Left ventricle myocardium inferior (tissue), 1 donor: ENCODE data around the gene MEIS2. TPM values are rescaled to one million over a fixed set of nuclear protein-coding genes. Genes with fewer than 3 reads are reported as not detected.

Experiments used
- DNase-seq: peaks from one replicate; pipeline ENCODE4 v3.0.0-alpha.2; 2020
- H3K27ac ChIP-seq: fragments of 200-600 bp; replicated peaks from 2 replicates; pipeline ENCODE4 v1.8.0; 2021
- H3K27me3 ChIP-seq: fragments of 200-600 bp; 2 replicates; pipeline ENCODE4 v1.8.0; 2021; ENCODE audit warnings: low read depth
- H3K36me3 ChIP-seq: fragments of 200-600 bp; 2 replicates; pipeline ENCODE4 v1.8.0; 2021
- H3K4me1 ChIP-seq: fragments of 200-600 bp; 2 replicates; pipeline ENCODE4 v1.8.0; 2021
- H3K4me3 ChIP-seq: fragments of 200-600 bp; 2 replicates; pipeline ENCODE4 v1.8.0; 2021; ENCODE audit warnings: mild to moderate bottlenecking, moderate library complexity
- H3K9me3 ChIP-seq: fragments of 200-600 bp; replicated peaks from 2 replicates; pipeline ENCODE4 v1.8.0; 2021
- CTCF ChIP-seq: fragments of 200-600 bp; IDR thresholded peaks from 2 replicates; pipeline ENCODE4 v1.8.0; 2021; ENCODE audit warnings: antibody characterized with exemption, mild to moderate bottlenecking, borderline replicate concordance
- intact Hi-C: fragments of 100-400 bp; cut with micrococcal nuclease; formaldehyde crosslinking; loops from one replicate; pipeline ENCODE4 v1.11.0; 2022
- total RNA-seq: library from RNA; stranded (reverse); fragmentation: NEBNext Ultra II Directional; extraction: Animal tissue kit (Norgen Biotek cat#: 25700); gene quantifications from one replicate; pipeline ENCODE4 v1.2.1, GENCODE V29; 2021
- donor health status: DM: no; HTN: yes; CAD: no; lungs with severe emphysema.

The MEIS2 gene
- total RNA-seq, 1 donor from 2014 or later: 36.0 TPM

DNA sequence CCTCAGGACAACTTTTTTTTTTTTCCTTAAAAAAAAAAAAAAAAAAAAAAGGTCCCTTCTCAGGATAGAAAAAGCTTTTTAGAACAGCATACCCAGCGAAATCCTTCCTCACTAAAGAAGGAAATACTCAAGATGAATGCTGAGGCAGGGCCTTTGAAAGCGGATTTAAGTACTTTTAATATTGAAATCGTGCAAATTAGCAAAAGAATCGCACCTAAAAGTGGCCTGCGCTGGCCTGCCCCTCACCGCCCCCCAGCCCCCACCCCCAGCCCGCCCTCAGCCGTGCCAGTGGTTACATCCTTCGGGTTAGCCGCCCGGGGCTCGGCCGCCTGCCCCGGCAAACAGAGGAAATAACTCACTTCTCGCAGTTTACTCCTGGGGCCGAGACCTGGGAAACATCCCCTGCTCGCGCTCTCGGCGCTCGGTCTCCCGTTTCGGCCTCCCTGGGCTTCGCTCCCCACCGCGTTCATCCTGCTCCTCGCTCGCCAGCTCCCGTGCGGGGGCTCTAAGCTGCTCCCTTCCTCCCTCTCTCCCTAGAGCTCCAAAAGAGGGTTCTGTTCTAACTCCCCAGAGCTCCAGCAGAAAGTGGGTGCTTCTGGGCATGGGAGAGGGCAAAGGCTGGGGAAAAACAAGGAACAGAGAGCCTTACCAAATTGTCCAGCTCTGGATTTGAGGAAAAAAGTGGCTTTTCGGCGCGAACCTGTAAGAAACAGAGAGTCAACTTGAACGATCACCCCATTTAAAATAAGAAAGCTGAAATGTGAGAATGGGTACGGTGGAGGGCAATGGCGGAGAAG, 5.2 kb downstream of the MEIS2 start:
- peaks cover 19% of the 10 kb centered on the region for H3K27me3 ChIP-seq
- peak; percentile 38 for DNase-seq
- no peak for TF ChIP-seq CTCF
- peak overlapping the region; percentile 76 for H3K4me3 ChIP-seq
- peak overlapping the region; percentile 97 for H3K27ac ChIP-seq
- H3K9me3 ChIP-seq: no peaks in the 10 kb centered on the region
- intact Hi-C loops: no loop called here
- H3K4me1 ChIP-seq: peaks cover 87% of the 10 kb centered on the region
- H3K36me3 ChIP-seq: no peaks in the 10 kb centered on the region

GRCh38 chr15:37094333-37094914, 5.9 kb downstream of the MEIS2 start:
- peaks cover 19% of the 10 kb centered on the region for H3K27me3 ChIP-seq
- H3K4me1 ChIP-seq: peaks cover 93% of the 10 kb centered on the region
- H3K36me3 ChIP-seq: no peaks in the 10 kb centered on the region
- TF ChIP-seq CTCF: no peak
- H3K4me3 ChIP-seq: peak overlapping the region; percentile 76
- DNase-seq: no peak
- H3K9me3 ChIP-seq: no peaks in the 10 kb centered on the region
- peak overlapping the region; percentile 97 for H3K27ac ChIP-seq
- intact Hi-C loops: no loop called here

DNA sequence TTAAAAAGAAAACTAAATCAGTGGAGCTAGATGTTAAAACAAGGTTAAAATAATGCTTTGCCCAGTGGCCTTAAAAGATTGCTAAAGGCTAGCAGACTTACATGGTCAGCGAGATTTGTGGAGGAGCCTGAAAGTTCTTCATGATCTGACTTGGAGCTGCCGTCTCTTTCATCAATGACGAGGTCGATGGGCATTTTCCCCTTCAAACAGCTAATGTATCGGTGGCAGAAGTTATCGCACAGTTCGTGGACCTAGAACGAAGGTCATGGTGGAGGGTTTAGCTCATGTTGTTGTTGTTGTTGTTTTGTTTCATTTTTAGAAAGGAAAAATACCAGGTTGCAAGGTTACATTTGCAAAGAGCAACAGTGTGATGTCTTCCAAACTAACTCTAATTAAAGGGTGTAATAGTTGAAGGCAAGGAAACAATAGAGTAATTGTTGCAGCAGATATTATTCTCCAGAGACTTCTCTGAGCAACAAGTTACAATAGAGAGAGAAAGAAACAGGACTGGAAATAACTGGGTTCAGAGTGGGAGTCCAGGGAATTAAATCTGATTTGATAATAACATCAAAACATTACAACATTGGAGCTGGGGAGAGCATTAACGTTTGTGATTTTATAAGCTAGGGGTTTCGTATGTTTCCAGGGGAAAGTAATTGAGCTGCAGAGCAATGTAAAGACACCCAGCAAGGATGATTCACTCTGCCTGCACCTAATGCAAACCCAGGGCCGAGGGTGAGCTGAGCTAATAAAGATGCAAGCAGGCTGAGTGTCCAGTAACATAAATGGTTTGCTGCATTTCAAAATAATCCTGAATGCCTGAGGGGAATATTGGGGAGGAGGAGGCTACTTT, 6.6 kb downstream of the MEIS2 start:
- H3K36me3 ChIP-seq: no peaks in the 10 kb centered on the region
- no peak for TF ChIP-seq CTCF
- intact Hi-C loops: no loop called here
- no peak for DNase-seq
- H3K9me3 ChIP-seq: no peaks in the 10 kb centered on the region
- H3K4me1 ChIP-seq: peaks cover 95% of the 10 kb centered on the region
- peaks cover 19% of the 10 kb centered on the region for H3K27me3 ChIP-seq
- peak overlapping the region; percentile 97 for H3K27ac ChIP-seq
- peak overlapping the region; percentile 76 for H3K4me3 ChIP-seq

- Histone ChIP-seq H3K4me3 (peak overlapping the region; percentile 76), H3K9me3 (no peaks in the 10 kb centered on the region), H3K4me1 (peaks cover 98% of the 10 kb centered on the region), H3K27ac (peak overlapping the region; percentile 97), H3K36me3 (peaks cover 3% of the 10 kb centered on the region), H3K27me3 (peaks cover 1% of the 10 kb centered on the region)
- TF ChIP-seq CTCF: no peak
- DNase-seq: no peak
- intact Hi-C loops: no loop called here
These were observed 9.7 kb downstream of the MEIS2 start for GRCh38 chr15:37090543-37091175.

DNA sequence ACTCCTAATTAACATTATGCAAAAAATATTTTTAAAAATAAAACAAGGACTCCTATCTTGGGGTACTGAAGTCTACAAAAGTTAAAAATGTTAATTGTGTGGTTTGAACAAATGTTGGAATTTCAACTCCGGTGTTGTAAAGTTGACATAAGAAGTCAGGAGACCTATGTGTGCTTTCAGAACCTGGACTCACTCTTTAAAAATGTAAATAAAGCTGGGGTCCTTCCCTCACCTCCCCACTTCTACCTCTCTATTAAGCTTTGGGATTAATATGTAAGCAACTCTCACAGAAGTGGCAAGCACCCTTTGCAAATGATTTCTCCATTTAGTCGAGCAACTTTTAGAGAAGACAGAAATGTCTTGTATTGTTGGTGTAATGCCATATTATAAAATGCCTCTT, 11.9 kb downstream of the MEIS2 start:
- no peak overlapping the region for H3K4me3 ChIP-seq
- no peak for TF ChIP-seq CTCF
- H3K4me1 ChIP-seq: peaks cover 98% of the 10 kb centered on the region
- intact Hi-C loops: no loop called here
- H3K36me3 ChIP-seq: peaks cover 7% of the 10 kb centered on the region
- no peak for DNase-seq
- no peaks in the 10 kb centered on the region for H3K27me3 ChIP-seq
- H3K27ac ChIP-seq: peak overlapping the region; percentile 35
- no peaks in the 10 kb centered on the region for H3K9me3 ChIP-seq
